Measurements from ENCODE around the gene SYTL3.
"Not testable (repeated sequence)": the region's sequence is repeated elsewhere in the genome, so short reads cannot be mapped to it uniquely, and the experiment has no call there.

Gene SYTL3, protein sequence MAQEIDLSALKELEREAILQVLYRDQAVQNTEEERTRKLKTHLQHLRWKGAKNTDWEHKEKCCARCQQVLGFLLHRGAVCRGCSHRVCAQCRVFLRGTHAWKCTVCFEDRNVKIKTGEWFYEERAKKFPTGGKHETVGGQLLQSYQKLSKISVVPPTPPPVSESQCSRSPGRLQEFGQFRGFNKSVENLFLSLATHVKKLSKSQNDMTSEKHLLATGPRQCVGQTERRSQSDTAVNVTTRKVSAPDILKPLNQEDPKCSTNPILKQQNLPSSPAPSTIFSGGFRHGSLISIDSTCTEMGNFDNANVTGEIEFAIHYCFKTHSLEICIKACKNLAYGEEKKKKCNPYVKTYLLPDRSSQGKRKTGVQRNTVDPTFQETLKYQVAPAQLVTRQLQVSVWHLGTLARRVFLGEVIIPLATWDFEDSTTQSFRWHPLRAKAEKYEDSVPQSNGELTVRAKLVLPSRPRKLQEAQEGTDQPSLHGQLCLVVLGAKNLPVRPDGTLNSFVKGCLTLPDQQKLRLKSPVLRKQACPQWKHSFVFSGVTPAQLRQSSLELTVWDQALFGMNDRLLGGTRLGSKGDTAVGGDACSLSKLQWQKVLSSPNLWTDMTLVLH

DNA sequence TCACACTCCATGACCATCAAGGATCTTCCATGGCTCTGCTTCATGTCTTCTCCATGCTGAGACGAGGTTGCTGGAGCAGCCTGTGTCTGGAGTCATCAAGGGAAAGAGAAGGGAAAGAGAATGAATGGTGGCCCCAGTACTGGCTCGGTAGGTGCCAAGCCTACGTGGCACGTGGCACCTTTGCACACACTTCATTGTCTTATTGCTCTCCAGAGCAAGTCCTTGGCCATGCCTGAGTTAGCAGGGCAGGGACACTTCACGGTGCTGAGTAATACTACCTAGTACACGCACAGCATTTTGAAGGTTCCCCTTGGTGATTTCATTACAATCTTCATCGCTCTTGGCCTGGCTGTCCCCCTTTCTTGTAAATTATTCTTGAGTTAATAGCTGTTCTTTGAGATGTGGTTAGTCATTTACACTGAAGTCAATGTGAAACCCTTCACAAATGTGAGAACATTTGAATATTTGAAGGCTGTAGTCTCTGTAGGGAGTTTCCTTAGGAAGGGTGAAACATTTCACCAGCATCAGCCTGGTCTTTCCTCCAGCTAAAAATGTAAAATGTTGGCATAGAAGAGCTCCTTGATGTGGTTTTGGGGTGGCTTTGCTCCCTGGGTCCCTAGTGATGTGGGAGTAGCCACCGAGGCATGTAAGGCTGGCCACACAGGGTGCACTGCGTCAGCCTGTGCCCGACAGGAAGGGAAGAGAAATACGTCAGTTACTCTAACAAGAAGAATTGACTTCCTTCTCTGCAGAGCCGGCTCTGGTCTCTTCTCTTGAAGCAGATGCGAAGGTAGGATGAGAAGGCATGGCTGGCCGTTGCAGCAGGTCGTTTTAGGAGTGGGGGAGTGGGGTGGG is at the start of gene SYTL3:
Gene SYTL3 (plus strand): TSS at position 766 of the 855 bp plus-strand sequence. CDS start 13,215 bp downstream, outside the sequence.
- no peak for DNase-seq

DNA sequence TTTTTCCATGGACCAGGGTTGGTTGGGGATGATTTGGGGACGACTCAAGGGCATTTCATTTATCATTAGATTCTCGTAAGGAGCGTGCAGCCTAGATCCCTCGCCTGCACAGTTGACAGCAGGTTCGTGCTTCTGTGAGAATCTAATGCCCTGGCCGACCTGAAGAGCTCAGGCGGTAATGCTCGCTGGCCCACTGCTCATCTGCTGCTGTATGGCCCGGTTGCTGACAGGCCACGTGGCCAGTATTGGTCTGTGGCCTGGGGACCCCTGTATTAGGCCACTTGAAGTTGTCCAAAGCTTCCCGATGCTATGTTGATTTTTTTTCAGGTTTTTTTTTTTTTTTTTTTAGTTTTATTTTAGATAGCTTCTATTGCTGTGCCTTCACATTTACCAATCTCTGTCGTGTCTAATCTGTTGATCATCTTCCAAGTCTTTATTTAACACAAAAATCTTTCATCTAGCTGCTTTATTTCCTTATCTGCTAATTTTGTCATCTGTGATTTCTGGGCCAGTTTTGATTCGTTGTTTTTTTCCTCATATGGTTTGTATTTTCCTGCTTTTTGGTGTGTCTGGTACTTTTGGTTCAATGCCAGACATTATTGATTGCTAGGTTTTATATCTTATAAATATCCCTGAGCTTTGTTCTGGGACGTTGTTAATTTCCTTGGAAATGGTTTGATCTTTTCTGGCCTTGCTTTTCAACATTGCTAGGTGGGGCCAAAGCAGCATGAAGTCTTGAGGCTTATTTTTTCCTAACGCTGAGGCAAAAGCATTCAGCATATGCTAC is 46.4 kb upstream of the SYTL3 start:
- no peak for DNase-seq

DNA sequence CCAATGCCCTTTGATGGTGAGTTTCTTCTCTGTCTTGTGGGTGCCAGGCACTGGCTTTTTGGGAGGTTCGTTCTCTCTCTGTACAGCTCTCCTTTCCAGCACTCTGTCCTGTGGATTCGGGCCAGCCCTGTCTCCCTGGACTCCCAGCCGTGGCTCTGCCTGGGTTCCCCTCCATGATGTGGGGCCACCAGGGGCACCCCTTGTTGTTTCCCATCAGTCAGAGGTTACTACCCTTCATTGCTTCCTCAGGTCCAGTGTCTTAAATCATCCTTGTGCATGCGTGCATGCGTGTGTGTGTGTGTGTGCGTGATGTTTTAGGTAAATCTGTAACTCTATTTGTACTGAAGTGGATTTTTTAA is 45.8 kb upstream of the SYTL3 start:
- no peak for DNase-seq

DNA sequence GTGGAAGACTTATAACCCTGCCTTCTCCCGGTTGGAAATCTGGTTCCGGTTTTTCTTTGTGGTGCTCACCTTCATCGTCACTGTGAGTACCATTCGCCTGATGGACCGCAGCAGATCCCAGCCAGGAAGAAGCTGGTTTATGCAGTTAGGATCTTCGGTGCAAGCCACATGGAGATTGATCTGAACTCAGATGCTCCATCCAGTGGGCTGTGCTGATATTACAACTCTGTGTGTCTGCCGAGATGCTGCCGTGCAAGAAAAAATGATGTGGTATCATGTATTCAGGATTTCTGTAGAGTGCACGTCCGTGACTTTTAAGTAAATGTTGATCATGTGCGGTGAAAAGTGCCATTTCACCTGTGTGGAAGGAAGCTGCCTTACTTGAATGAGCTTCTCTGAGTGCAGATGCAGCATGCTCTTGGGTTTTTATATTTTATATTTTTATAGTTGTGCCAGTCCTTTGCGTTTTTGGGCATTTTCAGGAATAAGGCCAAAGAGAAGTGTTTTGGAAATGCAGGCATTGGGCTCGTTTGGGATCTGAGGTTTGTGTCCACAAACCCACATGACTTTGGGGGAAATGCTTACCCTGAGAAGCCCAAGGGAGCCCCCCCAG is 44.5 kb upstream of the SYTL3 start:
- DNase-seq: no peak

DNA sequence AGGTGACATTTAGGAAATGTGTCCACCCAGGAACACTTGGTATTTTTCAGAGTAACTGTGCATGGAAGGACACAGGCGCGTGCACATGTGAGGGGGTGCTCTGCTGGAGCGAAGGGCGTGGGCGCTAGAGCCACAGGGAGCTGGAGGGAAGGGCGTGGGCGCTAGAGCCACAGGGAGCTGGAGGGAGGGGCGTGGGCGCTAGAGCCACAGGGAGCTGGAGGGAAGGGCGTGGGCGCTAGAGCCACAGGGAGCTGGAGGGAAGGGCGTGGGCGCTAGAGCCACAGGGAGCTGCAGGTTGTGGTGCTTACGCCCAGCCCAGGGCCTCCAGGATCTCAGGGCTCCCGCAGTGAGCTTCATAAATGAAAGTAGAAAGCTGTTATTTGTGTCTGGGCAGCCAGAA is 43.8 kb upstream of the SYTL3 start:
- DNase-seq: not testable (repeated sequence)

DNA sequence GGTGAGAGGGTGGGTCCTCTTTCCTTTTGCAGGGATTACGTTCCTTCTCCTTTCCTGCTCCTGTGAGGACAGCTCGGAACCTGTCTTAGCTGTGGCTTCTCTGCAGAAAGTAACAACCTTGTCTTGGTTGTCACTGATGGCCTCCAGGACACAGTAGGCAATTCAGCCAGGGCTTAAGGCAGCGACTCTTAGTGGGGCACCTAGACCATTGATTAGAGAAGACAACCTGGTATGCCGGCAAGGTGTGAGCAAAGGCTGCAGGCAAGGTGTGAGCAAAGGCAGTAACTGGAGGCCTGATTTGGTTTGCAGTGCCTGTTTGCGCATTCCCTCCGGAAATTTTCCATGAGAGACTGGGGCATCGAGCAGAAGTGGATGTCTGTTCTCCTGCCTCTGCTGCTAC is 42.9 kb upstream of the SYTL3 start:
- DNase-seq: no peak

DNA sequence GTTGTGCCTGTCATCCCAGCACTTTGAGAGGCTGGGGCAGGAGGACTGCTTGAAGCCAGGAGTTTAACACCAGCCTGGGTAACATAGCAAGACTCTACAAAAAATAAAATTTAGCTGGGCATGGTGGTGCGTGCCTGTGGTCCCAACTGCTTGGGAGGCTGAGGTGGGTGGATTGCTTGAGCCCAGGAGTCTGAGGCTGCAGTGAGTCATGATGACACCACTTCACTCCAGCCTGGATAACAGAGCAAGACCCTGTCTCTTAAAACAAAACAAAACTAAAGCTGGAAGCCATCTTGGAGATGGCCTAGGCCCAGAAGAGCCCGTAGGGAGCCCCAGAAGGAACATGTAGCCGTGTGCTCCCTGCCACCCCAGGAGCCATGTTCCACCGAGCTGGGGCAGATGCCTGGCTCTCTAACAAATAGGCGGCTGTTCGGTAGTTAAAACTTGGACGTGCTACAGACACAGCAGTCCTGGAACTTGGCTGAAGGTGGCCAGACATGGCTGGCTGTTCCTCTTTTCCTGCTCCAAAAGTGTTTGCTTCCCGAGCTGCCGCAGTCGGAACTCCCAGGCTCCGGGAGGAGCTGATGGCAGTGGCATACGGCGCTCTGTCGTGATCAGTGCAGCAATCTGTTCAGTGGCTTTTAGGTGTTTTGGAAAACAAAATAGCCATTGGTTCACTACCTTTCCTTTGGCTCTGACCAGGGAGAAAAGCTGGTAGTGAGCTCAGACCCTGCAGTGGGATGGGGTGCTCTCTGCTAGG is 42.3 kb upstream of the SYTL3 start:
- DNase-seq: no peak

DNA sequence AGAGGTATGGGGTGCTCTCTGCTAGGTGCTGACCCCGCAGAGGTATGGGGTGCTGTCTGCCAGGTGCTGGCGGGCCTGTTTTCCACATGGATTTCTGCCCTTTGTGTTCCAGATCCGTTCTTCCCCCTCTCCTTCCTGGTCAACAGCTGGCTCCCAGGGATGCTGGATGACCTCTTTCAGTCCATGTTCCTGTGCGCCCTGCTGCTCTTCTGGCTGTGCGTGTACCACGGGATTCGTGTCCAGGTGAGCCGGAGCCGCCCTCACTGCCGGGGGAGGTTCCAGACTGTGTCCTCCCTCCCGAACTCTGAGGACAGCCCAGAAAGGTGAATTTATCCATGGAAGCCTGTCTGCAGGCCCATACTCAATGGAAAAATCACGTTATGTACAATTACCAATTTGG is 41.6 kb upstream of the SYTL3 start:
- no peak for DNase-seq

DNA sequence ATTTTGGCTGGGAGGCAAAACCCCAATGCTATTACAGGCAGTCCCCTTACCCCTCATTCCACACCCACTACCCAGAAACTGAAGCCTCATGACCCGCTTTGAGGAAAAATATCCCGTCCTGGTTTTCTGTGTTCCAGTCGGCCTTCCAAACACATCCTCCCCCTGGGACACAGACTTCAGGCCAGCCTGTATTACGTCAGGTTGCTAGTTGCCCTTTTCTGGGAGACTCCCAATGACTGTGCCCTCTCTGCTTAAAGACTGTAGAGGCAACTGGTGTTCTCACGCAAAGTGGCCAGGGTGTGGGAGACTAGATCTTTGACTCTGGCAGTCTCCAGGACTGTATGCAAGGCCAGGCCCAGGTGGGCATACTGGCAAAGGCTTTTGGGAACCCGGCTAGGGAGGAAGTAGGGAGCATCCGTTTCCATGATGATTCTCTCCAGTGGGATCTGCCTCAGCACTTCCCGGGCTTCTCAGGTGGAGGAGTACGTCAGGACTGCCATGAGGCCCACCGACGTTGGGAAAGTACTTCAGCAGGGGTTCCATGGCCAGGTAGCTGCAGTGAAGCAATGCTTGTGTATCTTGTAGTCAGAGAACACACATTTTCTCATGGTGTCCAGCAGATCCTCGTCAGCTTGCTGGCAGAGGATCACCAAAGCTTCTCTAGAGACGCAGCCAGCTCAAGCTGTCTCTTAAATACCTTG is 40.2 kb upstream of the SYTL3 start:
- DNase-seq: no peak

DNA sequence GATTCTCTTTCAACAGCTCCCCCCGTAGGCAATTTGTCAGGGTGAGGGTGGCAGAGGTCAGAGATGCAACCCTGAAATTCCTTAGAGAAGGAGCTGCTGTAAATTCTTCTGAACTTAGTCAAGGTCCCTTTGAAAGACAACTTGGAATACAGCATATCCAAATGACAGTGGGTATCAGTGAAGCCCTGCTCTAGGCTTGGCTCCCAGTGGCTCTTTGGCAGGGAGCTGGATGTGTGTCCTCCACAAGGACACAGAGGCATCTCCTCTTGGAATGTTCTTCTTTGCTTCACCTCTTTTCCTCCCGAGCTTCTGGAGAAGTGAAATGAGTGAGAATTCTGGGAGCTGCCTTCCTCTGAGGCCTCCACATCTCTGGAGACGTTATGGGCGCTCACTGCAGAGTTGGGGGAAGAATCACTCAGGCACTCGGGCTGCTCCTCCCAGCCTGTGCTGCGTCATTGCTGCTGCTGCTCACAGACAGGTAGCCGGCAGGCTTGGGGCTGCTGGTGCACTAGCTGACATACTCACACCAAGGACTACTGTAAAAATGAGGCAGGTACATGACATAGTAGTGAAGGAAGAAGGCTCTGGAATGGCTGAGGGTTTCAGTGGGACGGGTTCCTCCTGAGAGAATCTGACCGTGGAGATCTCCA is 39.4 kb upstream of the SYTL3 start:
- no peak for DNase-seq

DNA sequence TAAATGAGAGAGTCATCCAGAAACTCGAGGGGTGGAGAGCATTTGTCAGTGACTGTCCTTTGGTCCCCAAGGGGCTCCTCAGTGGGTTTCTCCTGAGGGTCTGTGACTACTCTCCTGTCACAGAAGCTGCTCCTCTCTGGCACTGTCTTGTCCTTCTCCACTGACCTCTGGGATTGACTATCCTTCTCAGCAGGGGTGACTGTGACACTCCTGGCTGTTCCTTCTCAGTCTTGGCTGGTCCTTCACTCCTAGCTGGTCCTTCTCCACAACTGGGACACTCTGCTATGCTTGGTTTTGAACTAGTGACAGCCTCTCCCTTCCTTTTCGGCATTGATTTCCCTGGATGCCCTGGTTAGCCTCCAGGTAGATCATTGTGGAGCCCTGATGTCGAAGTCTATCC is 38.8 kb upstream of the SYTL3 start:
- DNase-seq: no peak

DNA sequence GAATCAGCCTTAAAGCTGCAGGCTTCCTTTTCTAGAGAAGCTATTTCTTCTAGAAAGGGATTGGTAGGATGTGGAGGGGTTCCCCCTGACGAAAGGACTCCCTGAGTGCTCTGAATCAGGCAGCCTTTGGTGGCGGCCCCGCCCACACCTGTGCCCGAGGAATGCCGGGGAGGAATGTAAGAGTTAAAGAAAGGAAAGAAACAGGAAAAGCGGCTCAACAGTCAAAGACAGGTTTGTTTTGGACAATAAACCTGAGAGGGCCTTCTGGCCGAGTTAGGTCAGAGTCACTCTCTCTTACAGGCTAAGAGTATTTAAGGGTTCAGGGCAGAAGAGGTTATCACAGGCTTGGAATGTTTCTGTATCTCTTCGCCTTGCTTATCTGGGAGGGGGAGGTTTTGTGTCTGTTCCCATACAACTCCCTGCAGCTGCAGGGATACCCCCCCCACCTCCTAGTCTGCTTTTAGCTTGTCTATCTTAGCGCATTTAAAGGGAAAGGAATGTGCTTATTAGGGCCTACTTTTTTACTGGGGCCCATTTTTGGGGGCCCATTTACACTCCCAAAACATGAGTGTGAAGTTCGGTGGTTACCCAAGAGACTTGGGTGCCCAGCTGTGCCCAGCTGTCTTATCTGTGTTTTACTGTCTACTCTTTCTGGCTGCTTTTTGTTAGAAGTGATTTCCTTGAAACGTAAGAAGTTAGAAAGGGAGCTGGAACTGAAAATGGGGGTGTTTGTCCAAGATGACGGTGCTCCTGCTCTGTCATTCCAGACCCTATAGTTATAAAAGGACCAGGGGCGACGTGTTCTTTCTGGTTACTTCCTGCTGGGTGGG is 38.1 kb upstream of the SYTL3 start:
- DNase-seq: no peak

DNA sequence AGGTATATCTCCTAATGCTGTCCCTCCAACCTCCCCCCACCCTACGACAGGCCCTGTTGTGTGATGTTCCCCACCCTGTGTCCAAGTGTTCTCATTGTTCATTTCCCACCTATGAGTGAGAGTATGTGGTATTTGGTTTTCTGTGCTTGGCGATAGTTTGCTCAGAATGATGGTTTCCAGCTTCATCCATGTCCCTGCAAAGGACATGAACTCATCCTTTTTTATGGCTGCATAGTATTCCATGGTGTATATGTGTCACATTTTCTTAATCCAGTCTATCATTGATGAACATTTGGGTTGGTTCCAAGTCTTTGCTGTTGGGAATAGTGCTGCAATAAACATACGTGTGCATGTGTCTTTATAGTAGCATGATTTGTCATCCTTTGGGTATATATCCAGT is 35.2 kb upstream of the SYTL3 start:
- not testable (repeated sequence) for DNase-seq

DNA sequence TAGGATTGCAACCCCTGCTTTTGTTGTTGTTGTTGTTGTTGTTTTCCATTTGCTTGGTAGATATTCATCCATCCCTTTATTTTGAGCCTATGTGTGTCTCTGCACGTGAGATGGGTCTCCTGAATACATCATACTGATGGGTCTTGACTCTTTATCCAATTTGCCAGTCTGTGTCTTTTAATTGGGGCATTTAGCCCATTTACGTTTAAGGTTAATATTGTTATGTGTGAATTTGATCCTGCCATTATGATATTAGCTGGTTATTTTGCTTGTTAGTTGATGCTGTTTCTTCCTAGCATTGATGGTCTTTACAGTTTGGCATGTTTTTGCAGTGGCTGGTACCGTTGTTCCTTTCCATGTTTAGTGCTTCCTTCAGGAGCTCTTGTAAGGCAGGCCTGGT is 31.6 kb upstream of the SYTL3 start:
- DNase-seq: not testable (repeated sequence)

DNA sequence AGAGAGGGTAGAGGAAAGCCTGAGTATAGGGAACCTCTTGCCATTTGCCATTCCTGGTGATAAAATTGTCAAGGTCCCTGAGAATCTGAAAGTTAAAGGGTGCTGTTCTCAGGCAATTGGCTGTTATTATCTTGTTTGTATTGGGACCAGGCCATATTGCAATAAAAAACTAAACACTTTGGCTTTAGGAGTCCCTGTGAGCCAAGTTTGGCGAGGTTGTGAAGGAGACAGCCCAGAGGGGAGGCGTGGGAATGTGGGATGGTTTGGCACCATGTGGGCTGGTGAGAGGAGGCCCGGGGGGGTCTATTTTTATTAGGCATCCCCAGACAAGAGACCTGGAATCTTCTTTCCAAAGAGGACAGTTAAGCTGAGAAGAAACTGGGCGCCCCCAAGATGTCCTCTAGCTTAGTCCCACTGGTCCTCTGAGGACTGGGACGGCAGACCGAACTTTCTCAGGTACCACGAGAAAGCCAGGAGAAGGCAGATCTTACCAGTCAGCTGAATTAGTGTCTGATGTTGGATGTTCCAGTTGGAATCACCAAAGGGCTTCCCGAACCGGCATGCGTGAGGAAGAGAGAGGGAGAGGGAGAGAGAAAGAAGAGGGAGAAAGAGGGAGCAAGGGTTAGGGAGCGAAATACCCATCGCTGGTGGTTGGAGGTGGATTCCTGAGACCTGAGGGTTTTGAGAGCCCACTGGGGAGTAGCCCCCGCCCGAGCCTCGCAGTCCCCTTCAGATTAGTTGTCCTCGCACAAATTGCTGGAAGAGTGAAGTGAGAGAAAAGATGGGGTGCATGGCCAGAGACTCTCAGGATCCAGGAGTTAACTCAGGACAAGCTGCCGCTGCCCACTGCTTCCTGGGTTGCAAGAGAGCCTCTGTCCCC is 29.7 kb upstream of the SYTL3 start:
- DNase-seq: no peak

DNA sequence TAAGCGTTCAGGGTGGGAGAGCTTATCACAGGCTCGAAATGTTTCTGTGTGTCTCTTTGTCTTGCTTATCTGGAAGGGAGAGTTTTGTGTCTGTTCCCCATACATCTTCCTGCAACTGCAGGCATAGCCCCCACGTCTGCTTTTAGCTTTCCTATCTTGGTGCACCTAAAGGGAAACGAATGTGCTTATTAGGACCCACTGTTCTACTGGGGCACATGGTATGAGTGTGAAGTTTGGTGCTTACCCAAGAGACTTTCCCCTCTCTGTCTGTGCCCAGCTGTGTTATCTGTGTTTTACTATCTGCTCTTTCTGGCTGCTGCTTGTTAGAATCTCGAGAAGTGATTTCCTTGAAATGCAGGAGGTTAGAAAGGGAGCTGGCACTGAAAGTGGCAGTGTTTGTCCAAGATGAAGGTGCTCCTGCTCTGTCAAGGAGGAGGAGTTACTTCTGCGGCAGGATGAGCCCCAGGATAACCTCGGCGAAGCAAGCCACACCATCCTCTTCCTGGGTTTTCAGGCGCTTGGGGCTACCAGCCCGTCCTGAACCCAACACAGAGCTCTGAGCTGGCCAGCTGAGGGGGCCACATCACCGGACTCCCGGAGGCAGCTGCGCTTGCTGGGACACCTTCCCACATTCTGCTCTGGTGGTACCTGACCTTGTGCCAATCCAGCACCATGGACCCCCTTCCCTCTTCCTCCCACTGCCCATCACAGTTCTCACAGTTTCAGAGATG is 28.7 kb upstream of the SYTL3 start:
- no peak for DNase-seq

DNA sequence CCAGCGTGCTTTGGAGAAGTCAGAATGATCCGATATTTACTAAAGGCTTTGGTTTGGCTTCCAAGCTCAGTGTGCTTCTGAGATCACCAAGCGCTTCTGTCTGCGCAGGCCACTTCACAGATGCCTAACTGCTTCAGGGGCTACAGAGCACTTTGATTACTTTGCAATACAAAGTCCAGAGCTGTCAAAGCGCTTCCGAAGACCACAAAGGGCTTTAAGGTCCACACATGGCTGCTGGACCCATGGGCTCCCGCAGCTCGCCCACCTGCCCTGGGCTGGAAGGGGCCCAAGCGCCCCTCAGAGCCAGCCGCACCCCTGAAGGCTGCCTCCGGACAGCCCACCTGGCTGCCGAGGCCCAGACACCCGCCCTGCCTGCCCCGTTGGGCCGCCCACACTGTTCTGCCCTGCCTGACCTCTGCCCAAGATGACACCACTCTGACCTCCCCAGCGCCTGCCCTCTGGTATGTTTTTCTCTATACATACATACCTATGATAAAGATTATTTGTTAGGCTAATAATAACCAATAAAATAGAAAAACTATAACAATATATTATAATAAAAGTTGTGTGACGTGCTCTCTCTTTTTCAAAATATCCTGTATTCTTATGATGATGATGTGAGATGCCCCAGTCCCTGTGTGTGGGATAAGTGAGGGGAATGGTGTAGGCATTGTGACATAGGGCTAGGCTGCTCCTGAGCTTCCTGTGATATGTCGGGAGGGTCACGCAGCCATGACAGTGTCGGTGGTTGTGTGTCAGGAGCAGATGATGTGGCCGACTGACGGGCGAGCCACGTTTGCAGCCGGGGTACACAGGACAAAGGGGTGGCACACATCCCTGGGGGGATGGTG is 27.9 kb upstream of the SYTL3 start:
- no peak for DNase-seq

All from NCI-H2081 treated with DMSO at 0.1 percent for 48 hours (cell line).